Tibial artery (tissue), 4 donors: ENCODE data around the gene CDCA4.

Source experiments
- DNase-seq, 2 donors: peaks; one replicate each; pipeline ENCODE4 v3.0.0-alpha.2; 2019
- H3K27ac ChIP-seq, 2 donors: fragments of 200-600 bp; sonication (generic) in 1 of 2; 1 replicate in 1 of 2; 2 replicates in 1 of 2; pipeline ENCODE4 v1.5.1; 2018 to 2019; ENCODE audit warnings: mild to moderate bottlenecking in 1 of 2
- H3K27me3 ChIP-seq, 2 donors: fragments of 200-600 bp; sonication (generic) in 1 of 2; one replicate each; pipeline versions ENCODE4 v1.5.1 to v1.6.0; 2016 to 2019
- H3K36me3 ChIP-seq, 3 donors: fragments of 200-600 bp; sonication (generic) in 2 of 3; one replicate each; pipeline ENCODE4 v1.5.1; 2016 to 2019; ENCODE audit warnings: mild to moderate bottlenecking in 2 of 3
- H3K4me1 ChIP-seq, 4 donors: fragments of 200-600 bp; sonication (generic) in 2 of 4; 1 replicate in 3 of 4; 2 replicates in 1 of 4; pipeline ENCODE4 v1.5.1; 2016 to 2019
- H3K4me3 ChIP-seq, 2 donors: fragments of 200-600 bp; sonication (generic) in 1 of 2; 1 replicate in 1 of 2; 2 replicates in 1 of 2; pipeline ENCODE4 v1.5.1; 2018 to 2019; ENCODE audit warnings: mild to moderate bottlenecking in 2 of 2
- H3K9me3 ChIP-seq, 3 donors: fragments of 200-600 bp; sonication (generic) in 1 of 3; one replicate each; pipeline ENCODE4 v1.5.1; 2016 to 2019
- CTCF ChIP-seq, 2 experiments: fragments of 200-600 bp in 1 of 2; fragments of 450-650 bp in 1 of 2; IDR thresholded peaks; one replicate each; pipeline ENCODE4 v1.5.1; 2017 to 2019; ENCODE audit warnings: antibody characterized with exemption in 2 of 2, mild to moderate bottlenecking in 1 of 2, moderate library complexity in 1 of 2
- intact Hi-C: fragments of 100-400 bp; cut with DNase I; formaldehyde crosslinking; loops from one replicate; pipeline ENCODE4 v1.15.0; 2023; ENCODE audit warnings: low total_unique reads

CDCA4 gene

GRCh38 chr14:105026033-105026785 lies 5.3 kb upstream of the CDCA4 start:
- no peak for DNase-seq
- H3K4me1 ChIP-seq = peaks cover 0 to 18% (median 7%) of the 10 kb centered on the region in 4 donors
- no peak overlapping the region for H3K27ac ChIP-seq
- no peak overlapping the region for H3K4me3 ChIP-seq
- no peak for TF ChIP-seq CTCF (IDR thresholded peaks at IDR 0.05)
- H3K36me3 ChIP-seq = no peaks in the 10 kb centered on the region
- H3K27me3 ChIP-seq = no peaks in the 10 kb centered on the region
- no peaks in the 10 kb centered on the region for H3K9me3 ChIP-seq
- intact Hi-C loops = no loop called here

GRCh38 chr14:105025429-105025828 lies 4.5 kb upstream of the CDCA4 start:
- Histone ChIP-seq H3K4me1 (peaks cover 0 to 19% (median 10%) of the 10 kb centered on the region in 4 donors), H3K36me3 (no peaks in the 10 kb centered on the region), H3K27me3 (no peaks in the 10 kb centered on the region), H3K27ac (no peak overlapping the region), H3K9me3 (no peaks in the 10 kb centered on the region), H3K4me3 (no peak overlapping the region)
- DNase-seq = no peak
- no peak for TF ChIP-seq CTCF (IDR thresholded peaks at IDR 0.05)
- intact Hi-C loops = no loop called here

GRCh38 chr14:105023791-105024480 lies 3.1 kb upstream of the CDCA4 start:
- no peak overlapping the region for H3K27ac ChIP-seq
- no peak for DNase-seq
- intact Hi-C loops = loop anchor here (5.0 kb wide), 1 partner anchor 47 kb away; the partner anchor contains the start of gene AHNAK2

GRCh38 chr14:105023144-105023543 lies 2.3 kb upstream of the CDCA4 start:
- DNase-seq = no peak
- H3K27ac ChIP-seq = no peak overlapping the region
- H3K4me1 ChIP-seq = peaks cover 0 to 38% (median 25%) of the 10 kb centered on the region in 4 donors
- no peaks in the 10 kb centered on the region for H3K36me3 ChIP-seq
- H3K9me3 ChIP-seq = no peaks in the 10 kb centered on the region
- no peaks in the 10 kb centered on the region for H3K27me3 ChIP-seq
- intact Hi-C loops = loop anchor here (5.0 kb wide), 1 partner anchor 46 kb away; the partner anchor contains the start of gene AHNAK2
- H3K4me3 ChIP-seq = no peak overlapping the region
- TF ChIP-seq CTCF (IDR thresholded peaks at IDR 0.05) = no peak

More at GRCh38 chr14:105023791-105024480, 3.1 kb upstream of the CDCA4 start:
- no peak for TF ChIP-seq CTCF (IDR thresholded peaks at IDR 0.05)
- no peak overlapping the region for H3K4me3 ChIP-seq
- no peaks in the 10 kb centered on the region for H3K36me3 ChIP-seq
- peaks cover 0 to 34% (median 22%) of the 10 kb centered on the region in 4 donors for H3K4me1 ChIP-seq
- H3K9me3 ChIP-seq = no peaks in the 10 kb centered on the region
- no peaks in the 10 kb centered on the region for H3K27me3 ChIP-seq

- H3K27ac ChIP-seq = no peak overlapping the region
- intact Hi-C loops = loop anchor here (5.0 kb wide), 1 partner anchor 45 kb away; the partner anchor contains the start of gene AHNAK2
- H3K4me3 ChIP-seq = peak overlapping the region in 1 of 2 donors; percentile 94
Measured at GRCh38 chr14:105022276-105022670, 1.4 kb upstream of the CDCA4 start.

More at GRCh38 chr14:105022276-105022670, 1.4 kb upstream of the CDCA4 start:
- no peak for DNase-seq
- Histone ChIP-seq H3K4me1 (peaks cover 0 to 33% (median 25%) of the 10 kb centered on the region in 4 donors), H3K9me3 (no peaks in the 10 kb centered on the region), H3K27me3 (no peaks in the 10 kb centered on the region), H3K36me3 (no peaks in the 10 kb centered on the region)
- TF ChIP-seq CTCF (IDR thresholded peaks at IDR 0.05) = no peak
